NCI-H526 (cell line): ENCODE results near the gene NR2F2.

Source experiments
- DNase-seq, 2 experiments: peaks; one replicate each; lab custom pipeline; 2025; lab: John Stamatoyannopoulos, UW

The NR2F2 gene

DNA sequence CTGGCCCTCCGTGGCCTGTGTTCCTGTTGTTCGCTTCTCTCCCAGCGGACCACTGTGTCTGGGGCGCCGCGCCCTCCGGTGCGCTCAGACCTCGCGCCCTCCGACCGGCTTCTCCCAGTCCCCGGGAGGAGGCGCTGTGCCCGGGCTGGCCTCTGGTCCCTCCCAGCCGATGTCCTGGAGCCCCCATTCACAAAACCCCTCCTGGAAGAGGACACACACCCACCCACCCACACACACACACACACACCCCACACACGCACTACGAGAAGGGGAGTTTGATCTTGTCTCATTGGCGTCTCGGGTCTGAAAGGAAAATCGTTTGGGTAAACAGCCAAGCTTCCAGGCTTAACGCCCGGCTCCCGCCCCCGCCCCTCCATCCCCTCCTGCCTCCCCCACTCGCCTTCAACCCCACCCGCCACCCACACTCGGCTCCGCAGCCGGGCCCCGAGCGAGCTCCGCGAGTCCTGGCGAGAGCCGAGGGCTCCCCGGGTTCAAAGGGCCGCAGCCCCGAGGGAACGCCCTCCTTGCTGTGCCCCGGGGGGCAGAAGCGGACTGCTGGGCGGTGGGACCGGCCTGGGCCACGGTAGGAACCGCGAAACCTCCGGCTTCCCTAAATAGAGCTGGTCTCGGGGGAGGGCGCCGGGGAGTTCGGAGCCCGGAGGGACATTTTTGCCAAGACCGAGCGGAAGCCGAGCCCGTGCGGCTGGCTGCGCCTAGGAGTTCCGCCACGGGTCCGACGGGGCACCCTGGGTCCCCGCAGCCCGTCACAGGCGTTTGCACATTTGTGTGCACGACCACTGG lies 23.6 kb downstream of the NR2F2 start:
- DNase-seq: no peak

DNA sequence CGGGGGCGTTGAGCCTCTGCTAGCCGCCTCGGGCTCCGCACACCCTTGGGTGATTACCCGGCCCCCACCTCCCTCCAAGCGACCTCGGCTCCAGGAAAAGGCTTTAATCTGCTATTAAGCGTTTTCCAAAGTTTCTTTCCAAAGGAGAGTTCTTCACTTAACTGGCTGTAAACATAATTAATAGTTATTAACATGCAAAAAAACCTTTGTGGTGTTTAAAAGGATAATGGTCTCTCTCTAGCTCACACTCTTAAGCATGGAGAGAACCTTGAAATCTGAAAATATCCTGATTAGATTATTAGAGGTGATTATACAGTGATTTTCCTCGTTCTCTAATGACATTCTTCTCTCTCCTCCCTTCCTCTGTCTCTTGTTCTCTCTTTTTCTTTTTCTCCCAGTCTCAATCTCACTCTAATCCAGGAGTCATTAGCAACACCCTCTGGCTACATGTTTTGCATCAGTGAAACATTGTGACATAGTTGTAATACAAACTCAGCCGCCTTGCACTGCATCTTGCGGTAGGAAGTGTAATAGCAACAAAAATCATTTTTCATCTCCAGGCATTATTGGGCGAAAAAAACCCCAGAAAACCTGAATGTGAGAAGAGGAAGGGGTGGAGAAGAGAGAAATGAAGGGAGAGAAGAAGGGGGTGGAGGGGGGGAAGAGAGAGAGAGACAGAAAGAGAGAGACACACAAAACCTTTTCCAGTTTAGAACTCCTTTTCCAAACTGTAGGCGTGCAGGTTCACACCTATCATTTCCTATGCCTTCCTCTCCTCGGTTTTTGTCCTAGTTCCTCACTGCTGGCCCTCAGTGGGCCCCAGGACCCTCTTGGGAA lies 24.4 kb downstream of the NR2F2 start:
- peak in 1 of 2 experiments; percentile 47 for DNase-seq

DNA sequence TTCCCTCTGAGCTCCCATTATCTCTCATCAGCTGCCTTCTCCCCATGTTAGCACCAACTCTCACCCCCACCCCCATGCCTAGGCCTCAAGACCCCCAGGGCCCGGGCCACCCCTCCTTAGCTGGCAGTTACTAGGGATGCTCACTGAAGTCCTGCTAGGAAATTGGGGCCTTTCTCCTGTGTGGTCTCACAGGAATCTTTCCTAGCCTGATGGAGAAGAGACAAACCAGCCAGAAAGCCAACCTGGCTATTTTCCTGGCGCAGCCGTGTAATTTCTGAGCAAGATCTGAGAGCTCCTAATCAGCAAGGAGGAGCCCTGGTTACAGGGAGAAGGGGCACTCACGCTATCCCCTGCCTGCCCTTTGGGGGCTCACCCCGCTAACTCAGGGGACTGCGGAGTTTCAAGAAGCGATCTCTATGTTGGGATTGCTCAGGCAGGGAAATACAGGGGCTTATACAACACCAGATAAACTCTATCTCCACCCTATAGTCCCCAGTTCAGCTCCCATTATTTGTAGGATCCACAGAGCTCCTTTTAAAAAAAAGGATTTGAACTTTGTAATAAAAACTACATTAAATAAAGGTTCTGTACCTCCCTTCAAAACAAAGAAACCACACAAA lies 25.2 kb downstream of the NR2F2 start:
- DNase-seq: no peak

DNA sequence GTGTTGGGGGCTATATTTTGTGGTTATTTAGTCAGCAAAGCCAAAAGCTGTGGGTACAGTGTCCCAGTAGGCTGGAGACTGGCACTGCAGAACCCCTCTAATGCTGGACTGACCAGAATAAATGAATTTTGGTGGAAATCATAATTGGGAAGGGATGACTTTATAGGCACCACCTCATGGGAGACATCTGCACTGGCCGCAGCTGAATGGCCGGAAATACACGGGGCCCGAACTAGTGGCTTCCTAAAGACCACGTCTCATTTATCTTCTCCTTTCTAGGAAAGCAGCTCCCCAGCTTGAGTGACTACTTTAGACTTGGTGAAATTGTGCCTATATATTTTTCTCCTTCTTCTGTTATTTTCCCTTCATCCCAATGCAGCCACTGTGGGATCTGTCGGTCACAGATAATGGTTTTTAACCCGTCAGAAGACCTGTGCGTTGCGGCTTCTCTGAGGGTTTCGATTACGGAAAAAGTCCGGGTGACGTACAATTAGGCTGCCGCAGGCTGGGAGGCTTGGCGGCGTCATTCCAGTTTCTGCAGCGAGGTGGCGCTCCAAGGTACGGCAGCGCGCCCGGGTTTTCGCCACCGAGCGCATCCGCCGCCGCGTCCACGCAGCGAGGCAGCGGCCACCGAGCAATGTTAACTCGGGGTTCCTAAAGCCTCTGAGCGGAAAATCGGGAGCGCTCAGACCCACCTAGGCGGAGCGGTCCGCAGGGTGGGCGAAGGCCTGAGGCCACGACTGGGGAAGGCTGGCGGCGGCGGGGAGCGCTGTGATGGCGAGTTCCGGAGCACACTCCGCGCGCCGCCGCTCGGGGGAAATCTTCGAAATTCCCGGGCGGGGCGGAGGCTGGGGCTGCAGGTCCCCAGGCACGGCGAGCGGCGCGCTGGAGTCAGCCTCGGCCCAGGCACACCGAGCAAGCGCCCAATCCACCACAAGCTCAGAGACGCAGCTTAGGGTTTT lies 26.3 kb downstream of the NR2F2 start:
- DNase-seq: peak; percentile 55 to 89

DNA sequence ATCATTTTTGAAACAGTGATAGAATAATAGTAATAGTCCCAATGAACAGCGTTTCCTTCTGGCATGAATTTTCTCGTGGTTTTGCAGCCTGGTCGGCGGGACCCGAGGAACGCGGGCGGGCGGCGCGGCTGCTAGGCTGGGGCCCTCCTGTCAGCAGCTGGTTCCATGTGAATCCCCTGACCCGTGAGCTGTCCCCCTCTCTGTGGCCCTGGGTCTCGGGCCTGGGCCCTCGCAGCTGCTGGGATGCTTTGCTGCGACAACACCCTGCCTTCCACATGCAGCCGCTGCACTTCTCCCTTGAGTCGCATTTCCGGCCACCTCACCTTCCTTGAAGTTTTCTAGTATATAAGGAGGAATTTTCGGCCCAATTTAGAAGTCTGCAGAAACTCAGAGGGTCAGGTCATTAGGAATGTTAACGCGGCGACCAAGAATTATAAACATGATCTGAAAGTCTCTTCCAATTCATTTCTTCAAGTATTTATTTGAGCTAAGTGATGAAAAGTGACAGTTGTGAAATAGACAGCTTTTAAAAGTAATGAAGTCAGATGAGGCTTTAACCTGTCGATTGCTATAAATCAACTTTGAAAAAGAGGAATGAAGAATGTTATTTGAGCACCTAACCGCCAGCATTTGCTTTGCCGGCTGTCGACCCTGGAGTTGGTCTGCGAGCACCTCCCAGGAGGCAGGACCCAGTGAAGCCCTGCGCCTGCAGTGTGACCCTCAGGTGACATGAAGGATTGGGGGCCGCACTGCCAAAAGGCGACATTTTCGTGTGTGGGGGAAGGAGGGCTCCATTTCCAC lies 27.7 kb downstream of the NR2F2 start:
- DNase-seq: no peak

DNA sequence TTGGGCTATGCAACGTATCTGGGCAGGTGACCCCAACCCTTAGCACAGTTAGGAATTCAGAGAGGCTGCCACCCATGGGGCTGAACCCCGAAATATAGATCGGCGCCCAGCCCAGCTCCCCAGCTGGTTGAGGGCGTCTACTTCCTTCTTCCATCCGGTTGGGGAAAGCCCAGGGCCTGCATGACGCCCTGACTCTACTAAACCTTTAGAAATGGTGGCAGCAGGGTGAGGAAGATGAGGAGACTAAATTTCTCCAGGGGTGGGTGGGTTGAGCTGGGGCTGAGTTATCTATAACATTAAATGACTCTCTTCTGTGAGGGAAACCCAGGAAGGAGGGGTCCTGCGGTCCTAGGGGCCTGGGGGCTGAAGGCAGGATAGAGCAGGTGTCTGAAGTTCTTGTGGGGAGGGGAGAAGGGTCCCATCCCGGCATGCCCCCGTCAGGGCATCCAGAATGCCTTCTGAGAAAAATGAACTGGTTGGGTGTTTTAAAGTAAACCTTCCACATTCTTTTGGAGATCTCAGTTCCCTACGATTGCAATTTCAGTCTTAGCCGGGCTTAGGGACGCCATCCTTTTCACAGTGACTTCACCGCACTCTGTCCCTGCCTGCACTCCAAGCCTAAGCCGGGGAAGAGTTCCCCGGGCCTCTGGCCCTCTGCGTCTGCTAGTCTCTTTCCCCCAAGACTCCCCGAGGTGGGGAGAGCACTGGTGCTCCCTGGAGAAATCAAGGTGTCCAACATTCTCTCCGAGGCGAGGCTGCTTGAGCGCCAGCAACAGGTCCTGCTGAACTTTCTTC lies 28.5 kb downstream of the NR2F2 start:
- no peak for DNase-seq

DNA sequence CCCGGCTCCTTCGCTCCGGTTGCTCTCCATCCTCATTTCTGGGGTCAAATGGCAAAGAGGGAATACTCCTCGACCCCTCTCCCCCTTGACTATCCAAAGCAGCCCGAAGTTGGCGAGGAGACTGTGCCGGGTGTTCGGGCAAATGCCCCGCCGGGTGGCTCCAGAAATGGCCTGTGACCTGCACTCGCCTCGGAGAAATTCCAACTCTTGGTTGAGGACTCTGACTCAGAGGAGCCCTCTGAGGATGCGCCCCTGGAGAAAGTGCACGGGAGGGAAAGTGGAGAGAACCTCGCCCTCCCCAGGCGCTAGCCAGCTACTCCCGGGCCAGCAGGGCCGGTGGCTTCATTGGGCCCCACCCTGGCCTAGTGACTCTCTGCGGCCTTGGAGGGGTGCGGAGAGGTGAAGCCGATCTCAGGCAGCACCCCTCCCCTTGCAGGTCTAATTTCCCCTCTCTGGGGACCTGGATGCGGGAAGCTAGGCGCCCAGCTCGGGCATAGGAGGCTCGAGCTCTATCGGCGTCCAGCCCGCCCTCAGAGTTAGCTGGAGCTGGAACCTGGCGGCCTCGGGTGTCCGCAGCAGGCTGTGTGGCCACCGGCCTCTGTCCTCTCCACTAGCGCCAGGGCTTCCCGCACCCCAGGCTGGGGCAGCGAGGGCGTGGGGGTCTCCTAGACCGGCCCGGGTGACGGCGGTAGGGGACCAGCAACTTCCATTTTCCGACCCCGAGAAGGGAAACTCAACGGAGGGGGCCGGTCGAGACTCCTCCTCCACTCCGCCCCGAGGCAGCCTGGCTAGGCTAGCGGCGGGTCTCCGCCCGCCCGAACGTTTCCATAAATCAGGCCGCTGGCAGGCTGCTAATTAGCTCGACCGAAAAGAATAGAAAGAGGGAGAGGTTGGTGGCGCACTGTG lies 29.4 kb downstream of the NR2F2 start:
- DNase-seq: no peak

DNA sequence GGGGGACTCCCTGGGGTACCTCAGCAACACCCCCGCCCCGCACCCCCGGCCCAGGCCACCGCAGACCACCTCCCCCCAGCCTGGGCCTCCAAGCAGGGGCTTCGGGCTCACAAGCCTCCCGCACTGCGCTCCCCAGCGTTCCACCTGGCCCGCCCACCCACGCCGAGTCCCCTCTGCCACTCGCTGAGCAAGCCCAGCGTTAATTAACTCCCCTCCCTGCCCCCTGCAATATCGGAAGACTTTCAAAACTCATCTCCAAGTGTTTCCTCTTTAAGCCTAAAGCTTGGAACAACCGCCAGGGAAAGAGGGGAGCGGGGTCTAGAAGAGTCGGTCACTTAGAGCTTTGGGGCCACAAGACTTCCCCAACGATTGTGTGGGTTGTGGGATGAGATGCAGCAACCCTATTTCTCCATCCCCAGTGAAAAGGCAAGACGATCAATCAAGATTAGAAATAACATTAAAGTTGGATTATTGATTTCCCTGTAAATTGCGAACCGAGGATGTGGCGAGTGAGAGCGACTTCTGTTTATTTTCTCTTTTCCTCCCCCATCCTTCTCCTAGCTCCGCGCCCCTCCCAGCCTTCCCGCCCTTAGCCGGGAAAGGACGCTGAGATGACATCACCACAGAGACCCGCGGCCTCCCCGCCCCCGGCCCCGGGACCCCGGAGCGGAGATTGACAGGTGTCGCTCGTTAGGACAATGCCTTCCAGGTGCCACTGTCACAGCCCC lies 30.2 kb downstream of the NR2F2 start:
- DNase-seq: no peak

DNA sequence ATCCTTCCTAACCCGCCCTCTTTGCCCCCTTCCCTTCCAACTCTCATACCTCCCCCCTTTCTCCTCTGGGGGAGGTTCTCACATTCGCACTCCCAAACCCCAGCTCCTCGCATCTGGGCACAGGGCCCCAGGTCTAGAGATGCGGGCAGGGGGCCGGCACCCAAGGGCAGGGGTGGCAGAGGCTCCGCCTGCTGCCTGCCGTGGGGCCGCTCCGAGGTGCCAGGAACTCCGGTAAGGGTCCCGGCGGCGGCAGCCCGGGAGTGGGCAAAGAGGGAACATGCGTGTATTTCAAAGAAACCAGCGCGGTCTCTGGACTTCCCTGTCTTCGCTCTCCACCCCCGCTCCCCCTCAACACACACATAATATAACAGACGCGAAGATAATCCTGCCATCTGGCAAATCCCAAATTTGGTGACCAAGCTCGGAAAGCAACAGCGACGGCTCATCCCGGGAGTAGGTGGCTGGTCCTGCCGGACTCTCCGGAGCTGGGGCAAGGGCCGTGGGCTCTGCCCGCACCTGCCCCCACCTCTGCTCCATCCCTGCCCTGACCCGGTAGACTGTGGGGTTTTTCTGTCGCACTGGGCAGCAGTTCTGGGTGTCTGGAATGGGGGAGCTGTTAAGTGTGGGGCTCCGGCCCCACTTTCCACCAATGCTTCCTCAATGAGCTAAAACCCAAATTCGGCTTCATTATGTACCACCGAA lies 31.0 kb downstream of the NR2F2 start:
- no peak for DNase-seq

DNA sequence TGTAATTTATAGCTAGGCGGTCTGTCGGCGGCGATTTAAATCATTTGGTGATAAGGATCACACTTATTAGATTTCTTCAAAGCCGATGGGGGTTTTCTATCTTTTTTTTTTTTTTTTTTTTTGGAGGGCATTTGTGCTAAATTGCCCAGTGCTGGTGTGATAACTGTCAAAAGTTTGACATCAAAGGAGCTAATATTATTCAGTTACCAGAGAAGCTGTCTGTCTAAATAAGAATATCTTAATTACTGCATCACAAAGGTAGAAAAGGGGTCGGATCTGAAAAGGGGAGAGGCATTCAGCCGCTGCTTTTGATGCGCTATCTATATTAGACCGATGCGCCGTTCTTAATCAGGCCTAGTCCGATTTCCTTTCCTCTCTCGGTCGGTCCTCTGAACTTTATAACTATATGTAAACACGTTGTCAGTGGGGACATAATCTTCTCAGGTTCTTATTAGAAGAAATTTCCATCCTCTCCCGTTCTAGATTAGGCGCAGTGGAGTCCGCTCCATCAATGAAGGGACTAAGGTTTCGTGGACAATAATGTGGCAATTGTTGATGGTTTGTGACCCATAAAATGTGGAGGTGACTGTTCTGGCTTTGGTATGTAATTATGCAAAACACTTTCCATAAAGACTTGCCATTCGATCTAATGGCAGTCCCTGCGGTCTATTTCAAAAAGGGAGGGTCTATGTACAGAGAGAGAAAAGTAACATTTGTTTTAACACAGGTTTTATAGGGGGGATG lies 31.7 kb downstream of the NR2F2 start:
- DNase-seq: peak; percentile 94 to 97

DNA sequence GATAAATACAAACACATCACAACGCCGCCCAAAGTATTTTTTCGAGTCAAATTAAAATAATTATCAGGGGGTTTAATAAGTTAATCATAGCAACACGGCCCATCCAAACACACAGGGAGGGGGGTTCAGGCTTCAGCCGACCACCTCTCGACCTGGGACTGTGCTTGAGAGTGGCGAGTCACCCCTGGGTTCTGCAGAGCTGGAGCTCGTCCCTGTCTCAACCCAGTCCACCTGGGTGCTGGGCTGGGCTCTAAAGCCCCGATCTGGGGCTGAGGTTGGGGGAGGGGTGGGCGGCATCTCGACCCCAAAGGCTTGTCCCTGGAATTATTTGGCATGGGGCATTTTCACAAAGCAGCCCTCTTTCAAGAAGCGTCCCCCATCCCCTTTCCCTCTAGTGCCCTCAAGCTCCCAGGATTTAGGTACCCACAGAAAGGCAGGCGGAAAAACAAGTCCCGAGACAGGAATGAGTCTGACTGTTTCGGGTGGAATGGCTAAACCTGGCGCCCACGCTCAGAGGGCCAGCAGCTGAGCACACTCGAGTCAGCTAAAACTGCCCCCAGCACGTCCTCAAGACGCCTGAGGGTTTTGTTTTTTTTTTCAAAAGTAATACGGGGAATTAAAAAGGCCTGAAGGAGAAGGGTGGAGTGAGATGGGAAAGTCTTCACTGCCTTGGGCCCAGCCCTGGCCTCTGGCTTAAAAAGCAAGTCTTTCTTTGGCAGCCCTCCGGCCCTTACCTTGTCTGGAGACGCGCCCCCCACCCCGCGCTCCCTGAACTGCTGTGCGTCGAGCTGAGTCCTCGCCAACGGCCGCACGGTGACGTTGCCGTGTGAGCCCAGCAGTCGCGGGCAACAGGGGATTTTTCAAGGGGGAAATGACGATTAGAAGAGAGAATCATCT lies 32.5 kb downstream of the NR2F2 start:
- no peak for DNase-seq

DNA sequence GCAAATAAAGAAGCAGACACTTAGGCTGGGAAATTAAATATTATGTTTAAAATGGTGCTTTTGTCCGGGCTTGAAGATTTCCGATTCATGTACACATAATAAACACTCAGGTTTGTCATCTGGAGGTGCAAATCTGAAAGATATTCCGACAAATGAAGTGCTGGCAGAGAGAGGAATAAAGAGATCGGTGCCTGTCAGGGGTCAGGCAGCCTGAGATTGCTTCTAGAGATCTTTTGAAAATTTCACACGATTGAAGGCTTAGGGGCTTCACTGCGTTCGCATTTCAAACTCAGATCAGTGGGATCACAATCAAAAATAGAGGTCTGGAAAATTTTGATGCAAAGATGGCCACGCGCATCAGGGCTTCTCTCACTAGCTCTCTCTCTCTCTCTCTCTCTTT lies 33.2 kb downstream of the NR2F2 start:
- DNase-seq: no peak

DNA sequence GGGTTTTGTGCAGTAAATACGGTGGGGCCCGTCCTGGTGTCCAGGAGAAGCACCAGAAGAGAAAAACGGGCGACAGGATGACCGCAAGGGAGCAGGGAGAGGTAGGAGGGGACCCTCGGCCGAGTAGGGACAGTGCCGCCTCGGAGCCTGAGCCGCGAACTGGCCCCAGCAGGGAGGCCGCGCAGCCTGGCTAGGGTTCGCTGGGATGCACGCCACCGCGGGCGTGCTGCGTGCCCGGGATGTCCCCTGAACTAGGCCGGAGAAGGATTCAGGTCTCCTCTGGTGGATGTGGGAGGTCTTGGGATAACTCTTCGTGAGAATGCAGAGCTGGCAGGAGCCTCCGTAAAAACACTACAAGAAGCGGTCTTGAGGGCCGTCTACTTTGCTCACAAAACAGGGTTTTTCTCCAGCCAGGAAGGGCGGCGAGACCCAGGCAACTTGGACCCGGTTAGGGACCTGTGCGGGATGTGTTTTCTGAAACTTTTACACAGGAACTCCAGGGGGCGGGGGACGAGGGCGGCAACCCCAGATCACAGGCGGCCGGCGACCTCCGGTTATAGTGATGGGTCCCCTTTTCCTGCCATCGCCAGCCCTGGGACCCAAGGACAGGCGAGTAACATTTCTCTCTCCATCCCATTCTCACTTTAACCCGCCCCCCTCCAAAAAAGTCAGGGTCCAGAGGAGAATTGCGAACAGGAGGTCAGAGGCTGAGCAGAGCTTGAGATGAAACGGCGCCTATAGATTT lies 35.5 kb downstream of the NR2F2 start:
- no peak for DNase-seq

DNA sequence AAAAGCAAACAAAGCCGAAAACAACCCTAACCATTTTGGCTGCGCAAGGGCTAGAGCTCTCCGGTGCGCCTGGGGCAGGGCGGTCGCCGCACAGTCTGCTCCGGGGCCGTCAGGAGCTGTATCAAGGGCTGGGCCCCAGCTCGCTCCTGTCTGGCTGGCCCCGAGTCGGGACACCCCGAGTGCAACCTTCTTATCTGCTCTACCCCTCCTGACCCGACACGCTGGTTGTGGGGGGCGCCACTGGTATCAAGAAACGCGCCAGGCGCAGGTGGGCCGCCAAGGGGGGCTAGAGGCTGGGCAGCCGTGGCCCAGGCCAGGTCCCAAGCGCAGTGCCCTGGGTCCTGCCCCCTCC lies 36.0 kb downstream of the NR2F2 start:
- no peak for DNase-seq
